ENCODE results near the gene FOXD4L1. TPM values are rescaled to one million over a fixed set of nuclear protein-coding genes. Genes with fewer than 3 reads are reported as not detected.

The FOXD4L1 gene
- polyA plus RNA-seq, 2 of the 4 experiments (the other 2 are of a cell fraction) = 0.28 to 0.67 TPM

Other genes starting within 250 kb of the FOXD4L1 start
- 0.71 and 1.0 TPM in 2 replicates for gene PAX8, start 219.7 kb upstream of the FOXD4L1 start, polyA plus RNA-seq (2011; rRNA removed)
- 0.81 to 1.7 TPM (median 1.5 TPM) in 3 replicates for gene PAX8, start 219.7 kb upstream of the FOXD4L1 start, polyA plus RNA-seq (2017; fragmentation: RNase III; extraction: RNeasy Plus Mini Kit Qiagen cat#74134 plus additional on column Dnase treatment)
- 35.7 and 64.6 TPM in 2 replicates for gene ZNG1B, start 61.0 kb upstream of the FOXD4L1 start, polyA plus RNA-seq (2011; rRNA removed)
- 48.3 to 54.0 TPM (median 49.7 TPM) in 3 replicates for gene ZNG1B, start 61.0 kb upstream of the FOXD4L1 start, polyA plus RNA-seq (2017; fragmentation: RNase III; extraction: RNeasy Plus Mini Kit Qiagen cat#74134 plus additional on column Dnase treatment)
- gene RABL2A, start 128.6 kb downstream of the FOXD4L1 start, polyA plus RNA-seq (2011; rRNA removed) = 20.8 and 24.5 TPM in 2 replicates
- 13.0 to 14.9 TPM (median 13.5 TPM) in 3 replicates for gene RABL2A, start 128.6 kb downstream of the FOXD4L1 start, polyA plus RNA-seq (2017; fragmentation: RNase III; extraction: RNeasy Plus Mini Kit Qiagen cat#74134 plus additional on column Dnase treatment)